Choroid plexus epithelial cell (primary cell): ENCODE data around the gene NHS.
"Not testable (repeated sequence)": the region's sequence is repeated elsewhere in the genome, so short reads cannot be mapped to it uniquely, and the experiment has no call there.

Source experiments
- DNase-seq: peaks from one replicate; pipeline ENCODE4 v3.0.0-alpha.2; 2010; ENCODE audit warnings: low read depth
- H3K4me3 ChIP-seq: 2 replicates; pipeline ENCODE4 v1.5.1; 2011; ENCODE audit warnings: low read depth, mild to moderate bottlenecking, control low read depth, low read length, moderate library complexity
- TF ChIP-seq, protein P1 (sequence below): conservative IDR thresholded peaks from 2 replicates; pipeline ENCODE4 v1.5.1; 2011; ENCODE audit warnings: low read depth, mild to moderate bottlenecking, control low read depth, inconsistent platforms, low read length, moderate library complexity

The NHS gene

DNA sequence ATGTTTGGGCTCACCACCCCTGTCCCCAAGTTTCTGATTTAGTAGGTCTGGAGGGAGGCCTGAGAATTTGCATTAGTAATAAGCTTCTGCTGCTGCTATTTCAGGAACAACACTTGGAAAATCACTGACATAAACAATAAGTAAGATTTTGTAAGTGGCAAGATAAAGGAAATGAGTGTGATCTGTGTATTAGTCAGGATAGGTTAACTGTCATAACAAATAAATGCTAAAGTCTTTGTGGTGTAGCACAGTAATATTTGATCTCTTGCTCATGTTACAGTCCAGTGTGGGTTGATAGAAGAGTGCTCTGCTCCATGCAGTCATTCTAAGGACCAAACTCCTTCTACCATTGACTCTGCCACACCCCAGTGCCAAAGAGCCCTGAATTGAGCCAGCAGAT, 67.0 kb downstream of the NHS start:
- H3K4me3 ChIP-seq: no peak overlapping the region
- no peak for DNase-seq
- TF ChIP-seq, protein P1, sequence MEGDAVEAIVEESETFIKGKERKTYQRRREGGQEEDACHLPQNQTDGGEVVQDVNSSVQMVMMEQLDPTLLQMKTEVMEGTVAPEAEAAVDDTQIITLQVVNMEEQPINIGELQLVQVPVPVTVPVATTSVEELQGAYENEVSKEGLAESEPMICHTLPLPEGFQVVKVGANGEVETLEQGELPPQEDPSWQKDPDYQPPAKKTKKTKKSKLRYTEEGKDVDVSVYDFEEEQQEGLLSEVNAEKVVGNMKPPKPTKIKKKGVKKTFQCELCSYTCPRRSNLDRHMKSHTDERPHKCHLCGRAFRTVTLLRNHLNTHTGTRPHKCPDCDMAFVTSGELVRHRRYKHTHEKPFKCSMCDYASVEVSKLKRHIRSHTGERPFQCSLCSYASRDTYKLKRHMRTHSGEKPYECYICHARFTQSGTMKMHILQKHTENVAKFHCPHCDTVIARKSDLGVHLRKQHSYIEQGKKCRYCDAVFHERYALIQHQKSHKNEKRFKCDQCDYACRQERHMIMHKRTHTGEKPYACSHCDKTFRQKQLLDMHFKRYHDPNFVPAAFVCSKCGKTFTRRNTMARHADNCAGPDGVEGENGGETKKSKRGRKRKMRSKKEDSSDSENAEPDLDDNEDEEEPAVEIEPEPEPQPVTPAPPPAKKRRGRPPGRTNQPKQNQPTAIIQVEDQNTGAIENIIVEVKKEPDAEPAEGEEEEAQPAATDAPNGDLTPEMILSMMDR: no peak

DNA sequence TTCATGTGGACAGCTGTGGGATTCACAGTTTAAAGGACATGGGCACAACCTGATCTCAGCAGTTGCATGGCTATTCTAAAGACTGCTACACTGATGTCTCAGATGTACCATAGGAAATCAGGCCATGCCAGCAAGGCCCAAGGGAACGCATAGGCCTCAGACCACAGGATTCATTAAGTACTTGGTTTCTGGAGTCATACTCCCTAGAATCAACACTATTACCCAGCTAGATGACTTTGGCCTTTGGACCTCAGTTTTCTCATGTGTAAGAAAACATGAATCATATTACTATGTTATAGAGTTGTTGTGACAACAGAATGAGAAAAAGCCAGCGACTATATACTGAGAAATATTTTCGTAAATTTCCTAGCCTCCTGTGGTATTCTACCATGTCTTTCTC, 67.9 kb downstream of the NHS start:
- DNase-seq: peak; percentile 15
- TF ChIP-seq, protein P1: no peak
- H3K4me3 ChIP-seq: no peak overlapping the region

DNA sequence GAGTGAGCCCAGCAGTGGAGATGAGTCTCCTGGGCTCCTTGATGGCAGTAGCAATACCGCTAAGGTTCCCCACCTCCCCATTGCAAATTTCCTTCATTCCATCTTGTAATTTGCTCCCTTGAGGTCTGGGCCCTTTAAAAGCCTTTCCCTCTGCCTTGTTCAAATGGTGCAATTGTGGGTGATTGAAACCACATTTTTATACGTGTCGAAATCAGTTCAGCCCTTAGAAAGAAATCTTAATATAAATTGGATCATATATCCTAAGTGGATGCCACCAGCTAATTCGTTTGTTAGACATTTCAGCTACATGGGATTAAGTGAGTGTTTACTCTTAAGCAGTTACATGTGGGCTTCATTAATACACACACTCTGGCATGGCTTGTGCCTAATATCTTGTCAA, 68.6 kb downstream of the NHS start:
- TF ChIP-seq, protein P1: no peak
- no peak for DNase-seq
- no peak overlapping the region for H3K4me3 ChIP-seq

DNA sequence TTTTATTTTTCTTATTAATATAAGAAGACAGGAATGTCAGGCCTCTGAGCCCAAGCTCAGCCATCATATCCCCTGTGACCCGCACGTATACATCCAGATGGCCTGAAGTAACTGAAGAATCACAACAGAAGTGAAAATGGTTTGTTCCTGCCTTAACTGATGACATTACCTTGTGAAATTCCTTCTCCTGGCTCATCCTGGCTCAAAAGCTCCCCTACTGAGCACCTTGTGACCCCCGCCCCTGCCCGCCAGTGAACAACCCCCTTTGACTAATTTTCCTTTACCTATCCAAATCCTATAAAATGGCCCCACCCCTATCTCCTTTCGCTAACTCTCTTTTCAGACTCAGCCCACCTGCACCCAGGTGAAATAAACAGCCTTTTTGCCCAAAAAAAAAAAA, 71.3 kb downstream of the NHS start:
- H3K4me3 ChIP-seq, DNase-seq: not testable (repeated sequence)

DNA sequence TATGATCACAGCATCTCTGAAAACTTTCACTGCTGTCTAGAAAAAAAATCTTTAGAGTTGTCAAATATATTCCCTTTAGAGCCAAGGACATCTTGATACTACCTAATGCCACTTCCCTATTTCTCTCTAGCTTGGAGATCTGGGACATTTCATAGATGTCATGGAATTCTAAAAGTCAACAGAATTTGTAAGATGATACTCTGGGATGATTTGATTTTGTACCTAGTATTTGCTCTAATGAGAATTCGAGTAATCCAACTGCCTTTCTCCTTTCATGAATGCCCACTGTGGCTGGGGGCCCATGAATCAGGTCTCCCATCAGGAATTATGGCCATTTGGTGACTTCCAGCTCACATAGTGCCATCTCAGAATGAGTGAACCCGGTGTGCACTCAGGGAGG, 73.2 kb downstream of the NHS start:
- no peak for DNase-seq
- H3K4me3 ChIP-seq: no peak overlapping the region
- TF ChIP-seq, protein P1: no peak

DNA sequence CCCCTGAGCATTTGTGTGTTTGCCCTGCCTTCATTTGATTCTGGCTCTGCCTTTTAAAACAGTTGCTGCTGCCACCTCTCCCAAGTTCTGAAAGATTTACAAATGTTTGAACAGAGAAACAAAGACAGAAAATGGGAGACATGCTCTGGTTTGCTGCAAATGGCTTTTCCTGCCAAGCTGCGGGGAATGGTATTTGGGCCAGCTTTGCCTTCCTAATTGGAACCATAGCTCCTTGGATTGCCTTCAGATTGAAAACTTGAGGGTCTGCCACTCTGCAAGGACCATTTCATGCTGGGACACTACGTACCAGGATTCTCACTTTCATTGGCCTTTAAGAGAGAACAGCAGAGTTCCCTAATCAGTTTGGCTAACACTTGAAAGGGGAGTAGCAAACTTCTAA, 74.9 kb downstream of the NHS start:
- DNase-seq: no peak

DNA sequence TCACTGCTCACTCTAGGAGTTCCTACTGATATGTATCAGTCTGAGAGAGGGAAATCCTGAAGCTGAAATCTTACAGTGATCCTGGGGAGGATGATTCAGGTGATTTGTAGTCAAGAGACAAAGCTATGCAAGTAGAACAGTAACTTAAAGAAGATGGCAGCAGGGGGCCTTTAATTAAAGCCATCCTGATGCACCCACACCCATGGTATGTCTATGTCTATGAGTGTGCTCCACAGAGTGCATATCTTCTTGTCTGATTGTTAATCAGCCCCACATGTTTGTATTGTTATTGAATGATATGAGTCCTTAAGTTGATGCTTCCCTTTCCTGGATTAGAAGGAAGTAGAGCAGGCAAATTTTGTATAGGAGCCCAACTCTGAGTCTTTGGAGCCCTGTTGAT, 78.8 kb downstream of the NHS start:
- TF ChIP-seq, protein P1: no peak
- no peak overlapping the region for H3K4me3 ChIP-seq
- DNase-seq: no peak

More for the DNA sequence above, 74.9 kb downstream of the NHS start:
- TF ChIP-seq, protein P1: no peak
- no peak overlapping the region for H3K4me3 ChIP-seq

DNA sequence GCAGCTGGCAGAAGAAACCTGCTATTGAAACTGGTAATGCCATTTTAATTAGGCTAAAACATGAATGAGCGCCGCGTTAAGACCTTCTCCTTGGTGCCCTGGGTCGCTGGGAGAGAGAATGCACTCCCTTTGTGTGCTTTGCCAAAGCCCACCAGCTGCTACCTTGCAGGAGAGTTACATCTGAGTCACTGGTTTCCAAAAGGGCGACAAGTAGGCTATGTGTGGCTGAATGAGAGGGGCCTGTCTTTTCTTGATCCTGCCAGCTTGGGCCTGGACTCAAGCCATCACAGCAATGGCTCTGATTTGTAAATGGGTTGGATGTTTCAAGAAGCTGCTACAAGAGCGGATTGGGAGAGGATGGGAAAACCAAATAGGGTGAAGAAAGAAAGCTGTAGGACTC, 81.5 kb downstream of the NHS start:
- TF ChIP-seq, protein P1: no peak
- no peak for DNase-seq

More for the DNA sequence above, 81.5 kb downstream of the NHS start:
- H3K4me3 ChIP-seq: no peak overlapping the region
